Raji (cell line): ENCODE data around the gene MLLT1.

Experiments
- POLR2A ChIP-seq: IDR thresholded peaks from 2 replicates; pipeline ENCODE4 v1.6.1; 2011; ENCODE audit warnings: low read depth, low read length, control low read depth; ENCODE audit not compliant: insufficient read depth

MLLT1 gene

DNA sequence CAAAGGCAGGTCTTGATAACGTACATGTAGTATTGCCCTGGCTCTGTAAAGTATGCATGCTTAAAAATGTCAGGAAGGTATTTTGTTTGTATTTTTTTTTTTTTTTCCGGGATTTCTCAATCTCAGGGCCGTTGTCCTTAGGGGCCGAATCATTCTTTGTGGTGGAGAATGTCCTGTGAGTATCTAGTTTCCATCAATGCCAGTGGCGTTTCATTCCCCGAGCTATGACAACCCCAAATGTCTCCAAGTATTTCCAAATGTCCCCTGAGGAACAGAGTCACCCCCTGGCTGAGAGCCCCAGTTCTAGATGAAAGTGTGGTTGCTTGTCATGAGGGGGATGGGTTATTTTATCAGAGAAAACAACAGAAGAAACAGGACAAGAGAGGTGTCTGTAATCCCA, 75.6 kb downstream of the MLLT1 start:
- no peak for TF ChIP-seq POLR2A

- peak; percentile 95 for TF ChIP-seq POLR2A
These were observed 80.4 kb downstream of the MLLT1 start for GRCh38 chr19:6199240-6199994.

DNA sequence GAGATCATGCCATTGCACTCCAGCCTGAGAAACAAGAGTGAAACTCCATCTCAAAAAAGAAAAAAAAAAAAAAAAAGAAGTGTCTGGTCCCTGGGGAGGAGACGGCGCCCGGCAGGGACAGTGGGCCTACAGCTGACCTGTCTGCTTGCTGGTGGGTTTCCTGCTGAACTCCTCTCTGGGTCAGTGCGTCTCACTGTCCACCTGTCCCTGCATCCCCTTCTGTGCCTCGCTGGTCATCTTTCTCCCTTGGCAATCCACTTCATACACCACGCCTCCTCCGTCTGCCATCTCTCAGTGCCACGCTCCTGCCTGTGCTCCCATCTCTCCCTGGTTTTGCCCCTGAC, 80.9 kb downstream of the MLLT1 start:
- TF ChIP-seq POLR2A, result no peak

DNA sequence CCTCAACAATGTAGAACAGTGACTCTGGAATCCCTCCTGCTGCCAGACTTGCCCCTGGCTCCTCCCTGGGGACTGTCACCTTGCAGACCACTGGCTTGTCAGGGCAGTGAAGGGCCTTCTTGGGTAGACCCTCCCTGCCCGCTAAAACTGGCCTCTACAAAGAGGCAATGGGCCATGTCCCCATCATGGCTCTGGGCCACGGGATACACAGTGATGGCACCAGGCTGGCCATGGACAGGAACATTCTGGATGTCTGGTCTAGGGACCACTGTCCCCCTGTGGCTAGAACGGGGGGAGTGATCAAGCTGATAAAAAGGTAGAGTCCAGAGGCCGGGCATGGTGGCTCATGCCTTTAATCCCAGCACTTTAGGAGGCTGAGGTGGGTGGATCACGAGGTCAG, 83.4 kb downstream of the MLLT1 start:
- no peak for TF ChIP-seq POLR2A

- TF ChIP-seq POLR2A, result no peak
These were observed 91.0 kb downstream of the MLLT1 start for GRCh38 chr19:6188811-6189210.

- no peak for TF ChIP-seq POLR2A
These were observed 92.4 kb downstream of the MLLT1 start for GRCh38 chr19:6187374-6187773.

DNA sequence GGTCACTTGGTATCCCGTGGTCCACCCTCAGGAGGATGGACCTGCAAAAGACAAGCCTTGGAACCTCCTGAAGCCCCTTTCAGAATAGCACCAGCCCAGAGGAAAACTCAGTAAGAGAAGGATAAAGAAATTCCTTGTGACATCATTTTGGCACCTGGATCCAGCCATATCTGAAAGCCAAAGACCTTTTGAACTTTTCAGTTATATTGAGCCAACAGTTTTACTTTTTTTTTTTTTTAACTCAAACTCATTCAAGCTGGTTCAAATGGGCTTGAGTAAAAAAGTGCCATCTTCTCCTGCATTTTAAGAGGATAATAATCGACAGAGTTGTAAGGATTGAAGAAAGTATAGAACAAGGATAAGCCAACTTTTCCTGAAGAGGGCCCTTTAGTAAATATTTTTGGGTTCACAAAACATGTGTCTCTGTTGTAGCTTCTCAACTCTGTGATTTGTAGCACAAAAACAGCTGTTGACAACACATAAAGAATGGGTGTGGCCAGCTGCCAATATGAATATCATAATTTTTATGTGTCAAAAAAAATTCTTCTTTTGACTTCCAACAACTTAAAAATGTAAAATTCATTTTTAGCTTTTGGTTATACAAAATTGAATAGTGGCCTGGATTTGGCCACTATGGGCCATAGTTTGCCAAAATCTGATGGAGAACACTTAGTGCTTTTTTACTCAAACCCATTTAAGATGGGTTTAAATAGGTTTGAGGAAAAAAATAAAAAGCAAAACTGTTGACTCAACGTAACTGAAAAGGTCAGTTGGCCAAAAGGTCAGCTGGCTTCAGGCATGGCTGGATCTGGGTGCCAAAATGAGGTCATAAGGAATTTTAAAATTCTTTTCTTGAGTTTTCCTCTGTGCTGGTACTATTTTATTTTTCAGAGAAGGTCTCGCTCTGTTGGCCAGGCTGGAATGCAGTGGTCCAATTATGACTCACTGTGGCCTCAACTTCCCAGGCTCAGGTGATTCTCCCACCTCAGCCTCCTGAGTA, 93.6 kb downstream of the MLLT1 start:
- no peak for TF ChIP-seq POLR2A

DNA sequence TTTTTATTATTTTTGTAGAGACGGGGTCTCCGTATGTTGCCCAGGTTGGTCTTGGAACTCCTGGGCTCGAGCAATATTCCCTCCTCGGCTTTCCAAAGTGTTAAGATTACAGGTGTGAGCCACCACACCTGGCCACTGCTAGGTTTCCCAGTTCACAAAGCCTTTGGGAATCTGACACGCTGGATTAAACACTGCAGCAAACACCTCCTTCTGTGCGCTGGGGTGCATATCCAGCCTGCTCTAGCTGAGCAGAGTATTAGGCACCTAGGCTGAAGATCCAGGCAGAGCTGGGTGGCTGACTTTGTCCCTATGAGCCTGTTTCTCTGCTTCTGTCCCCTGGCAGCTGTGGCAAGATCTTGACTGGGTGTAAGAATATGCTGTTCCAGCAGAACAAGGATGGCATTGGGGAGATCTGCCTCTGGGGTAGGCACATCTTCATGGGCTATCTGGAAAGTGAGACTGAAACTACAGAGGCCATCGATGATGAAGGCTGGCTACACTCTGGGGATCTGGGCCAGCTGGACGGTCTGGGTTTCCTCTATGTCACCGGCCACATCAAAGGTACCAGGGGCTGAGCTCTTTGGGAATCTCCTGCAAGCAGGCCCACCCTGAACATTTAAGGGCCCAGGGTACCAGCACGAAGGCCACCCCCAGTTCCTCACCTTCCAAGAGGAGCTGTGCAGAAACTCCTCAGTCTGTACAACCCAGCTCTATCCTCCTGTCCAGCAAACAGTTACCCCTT, 94.5 kb downstream of the MLLT1 start:
- no peak for TF ChIP-seq POLR2A

DNA sequence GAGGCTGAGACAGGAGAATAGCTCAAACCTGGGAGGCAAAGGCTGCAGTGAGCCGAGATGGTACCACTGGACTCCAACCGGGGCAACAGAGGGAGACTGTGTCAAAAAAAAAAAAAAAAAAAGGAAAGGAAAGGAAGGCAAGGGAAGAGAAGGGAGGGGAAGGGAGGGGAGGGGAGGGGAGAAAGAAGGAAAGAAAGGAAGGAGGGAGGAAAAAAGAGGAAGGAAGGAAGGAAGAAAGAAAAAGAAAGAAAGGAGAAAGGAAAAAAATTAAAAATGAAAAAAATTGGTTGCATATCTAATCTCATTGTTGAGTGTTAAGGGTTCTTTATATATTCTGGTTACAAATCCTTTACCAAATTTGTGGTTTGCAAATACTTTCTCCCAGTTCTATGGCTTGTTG, 98.7 kb downstream of the MLLT1 start:
- no peak for TF ChIP-seq POLR2A

GRCh38 chr19:6173190-6173589, 106.6 kb downstream of the MLLT1 start:
- no peak for TF ChIP-seq POLR2A

- no peak for TF ChIP-seq POLR2A
These were observed 107.5 kb downstream of the MLLT1 start for GRCh38 chr19:6172074-6172863.

GRCh38 chr19:6167115-6167514, 112.7 kb downstream of the MLLT1 start:
- no peak for TF ChIP-seq POLR2A

DNA sequence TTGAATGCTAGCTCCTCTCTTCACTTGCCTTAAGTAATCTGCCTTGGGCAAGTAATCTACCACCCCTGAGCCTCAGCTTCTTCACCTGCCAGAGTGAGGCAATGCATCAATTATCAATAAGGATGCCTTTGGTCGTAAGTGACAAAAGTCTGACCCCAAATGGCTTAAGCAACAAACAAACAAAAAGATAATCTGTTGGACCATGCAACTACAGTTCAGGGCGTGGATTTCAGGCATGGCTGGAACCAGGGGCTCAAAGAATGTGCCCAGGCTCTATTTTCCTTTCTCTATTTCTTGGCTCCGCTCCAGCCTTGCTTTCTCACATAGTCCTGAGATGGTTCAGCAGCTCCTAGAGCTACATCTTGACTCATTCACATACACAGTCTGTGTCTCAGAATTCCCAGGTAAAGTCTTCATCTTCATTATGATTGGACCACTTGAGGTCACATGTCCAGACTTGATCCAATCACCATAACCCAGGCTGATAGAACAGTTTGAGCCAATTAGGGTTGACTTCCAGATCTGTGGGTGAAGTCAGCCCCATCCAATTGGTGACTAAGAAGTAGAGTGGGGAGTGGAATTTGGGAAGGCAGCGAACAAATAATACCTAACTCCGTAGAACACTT, 114.8 kb downstream of the MLLT1 start:
- TF ChIP-seq POLR2A, result no peak

DNA sequence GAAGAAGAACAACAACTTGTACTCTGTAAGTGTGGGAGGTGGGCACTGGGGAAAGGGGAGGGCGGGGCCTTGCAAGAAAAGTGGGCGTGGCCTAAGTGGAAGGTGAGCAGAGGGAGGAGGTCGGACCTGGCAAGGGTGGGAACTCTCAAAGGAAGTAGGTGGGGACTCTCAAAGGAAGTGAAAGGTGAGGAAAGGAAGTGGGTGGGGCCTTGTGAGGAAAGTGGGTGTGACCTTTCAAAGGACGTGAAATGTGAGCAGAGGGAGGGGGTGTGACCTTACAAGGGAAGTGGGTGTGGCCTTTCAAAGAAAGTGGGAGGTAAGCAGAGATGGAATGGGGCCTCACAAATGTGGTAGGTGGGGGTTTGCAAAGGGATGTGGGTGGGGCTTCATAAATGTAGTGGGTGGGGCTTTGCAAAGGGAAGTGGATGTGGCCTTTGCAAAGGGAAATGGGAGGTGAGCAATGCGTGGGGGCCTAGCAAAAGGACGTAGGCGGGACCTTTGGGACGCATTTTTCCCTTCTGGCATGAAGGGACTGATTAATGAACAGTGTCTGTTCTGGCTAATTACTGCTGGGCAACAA, 118.4 kb downstream of the MLLT1 start:
- TF ChIP-seq POLR2A, result peak; percentile 43; the same call in 1 of the 2 replicates
